ENCODE measurements around the gene CDS1. TPM values are rescaled to one million over a fixed set of nuclear protein-coding genes. Genes with fewer than 3 reads are reported as not detected.

CDS1 gene
- total and polyA plus RNA-seq, 10 of the 15 experiments (the other 5 are each of a cell fraction or from before 2014, with no cell fraction given): 0.03 TPM; not detected in 8

DNA sequence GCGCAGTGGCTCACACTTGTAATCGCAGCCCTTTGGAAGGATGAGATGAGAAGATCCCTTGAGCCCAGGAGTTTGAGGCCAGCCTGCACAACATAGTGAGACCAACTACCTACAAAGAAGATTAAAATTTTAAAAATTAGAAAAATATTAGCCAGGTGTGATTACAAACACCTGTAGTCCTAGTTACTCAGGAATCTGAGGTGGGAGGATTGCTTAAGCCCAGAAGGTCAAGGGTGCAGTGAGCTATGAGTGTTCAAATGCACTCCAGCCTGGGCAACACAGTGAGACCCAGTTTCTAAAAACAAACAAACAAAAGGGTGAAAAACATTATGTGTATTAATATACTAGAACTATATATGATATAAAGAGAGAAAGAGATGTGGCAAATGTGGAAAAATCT lies 47.0 kb upstream of the CDS1 start:
- no peaks in the 10 kb centered on the region for H3K79me2 ChIP-seq (ENCODE audit: control insufficient read depth, insufficient read depth, low read length)
- 90% methylated on average over 2 of the region's 2 CpGs for WGBS (ENCODE audit: insufficient coverage, insufficient replicate concordance, low lambda C conversion rate, missing lambda C conversion rate)
- FAIRE-seq (no peak), DNase-seq (ENCODE audit: low read depth, low spot score) (no peak), ATAC-seq (no peak)
- RAD21 ChIA-PET (ENCODE audit: unreplicated experiment): no interaction called here
- POLR2A ChIA-PET: no interaction called here
- CTCF ChIA-PET: interaction anchor here (0.6 kb wide), 1 partner anchor 66 kb away, joined by 3 read pairs; no protein-coding TSS in a partner anchor
- H3K4me1 ChIP-seq (ENCODE audit: control insufficient read depth, insufficient read depth, low read length): no peaks in the 10 kb centered on the region
- intact Hi-C loops (cut with micrococcal nuclease; ENCODE audit: unreplicated experiment) (no loop called here), in situ Hi-C loops (cut with MboI) (loop anchor here (10.0 kb wide), 1 partner anchor 61 kb away; no protein-coding TSS in a partner anchor)
- H3K27ac ChIP-seq (ENCODE audit: control insufficient read depth, insufficient read depth): no peak overlapping the region
- H3K9ac ChIP-seq (ENCODE audit: control insufficient read depth, insufficient read depth, low read length): no peak overlapping the region
- H2AFZ ChIP-seq (ENCODE audit: control insufficient read depth, low read depth, low read length): no peak overlapping the region
- H3K36me3 ChIP-seq (ENCODE audit: control insufficient read depth in 2 of 2, insufficient read depth in 2 of 2, low read length in 1 of 2): no peaks in the 10 kb centered on the region
- no peaks in the 10 kb centered on the region for H3K9me3 ChIP-seq (replicated peaks; ENCODE audit: control insufficient read depth, insufficient read depth, low read length)
- H3K4me3 ChIP-seq: no peak overlapping the region
- H3K4me2 ChIP-seq (ENCODE audit: control insufficient read depth, insufficient read depth): no peak overlapping the region
- H3K27me3 ChIP-seq (replicated peaks in 1 of 2; ENCODE audit: control insufficient read depth in 2 of 2, insufficient read depth in 2 of 2, low read length in 1 of 2): no peaks in the 10 kb centered on the region
- H4K20me1 ChIP-seq (ENCODE audit: control insufficient read depth, insufficient read depth): no peaks in the 10 kb centered on the region
- SMC1A ChIA-PET (ENCODE audit: uncharacterized antibody, unreplicated experiment): interaction anchor here (1.6 kb wide), 1 partner anchor 8 kb away, joined by 4 read pairs; no protein-coding TSS in a partner anchor
- TF ChIP-seq CBX3 (IDR thresholded peaks at IDR 0.05; ENCODE audit: borderline replicate concordance, low read depth): no peak
- TF ChIP-seq ETV6 (conservative IDR thresholded peaks at IDR 0.05 in 1 of 2, IDR thresholded peaks at IDR 0.05 in 1 of 2; ENCODE audit: borderline replicate concordance in 1 of 2, low read depth in 1 of 2): no peak
- no peak for TF ChIP-seq WRNIP1 (IDR thresholded peaks at IDR 0.05; ENCODE audit: borderline replicate concordance, low read depth, low read length)
- TF ChIP-seq, protein P1, sequence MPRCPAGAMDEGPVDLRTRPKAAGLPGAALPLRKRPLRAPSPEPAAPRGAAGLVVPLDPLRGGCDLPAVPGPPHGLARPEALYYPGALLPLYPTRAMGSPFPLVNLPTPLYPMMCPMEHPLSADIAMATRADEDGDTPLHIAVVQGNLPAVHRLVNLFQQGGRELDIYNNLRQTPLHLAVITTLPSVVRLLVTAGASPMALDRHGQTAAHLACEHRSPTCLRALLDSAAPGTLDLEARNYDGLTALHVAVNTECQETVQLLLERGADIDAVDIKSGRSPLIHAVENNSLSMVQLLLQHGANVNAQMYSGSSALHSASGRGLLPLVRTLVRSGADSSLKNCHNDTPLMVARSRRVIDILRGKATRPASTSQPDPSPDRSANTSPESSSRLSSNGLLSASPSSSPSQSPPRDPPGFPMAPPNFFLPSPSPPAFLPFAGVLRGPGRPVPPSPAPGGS (IDR thresholded peaks at IDR 0.05; ENCODE audit: borderline replicate concordance, insufficient read depth, low read depth, low read length, poor library complexity, severe bottlenecking): no peak
- no peak for TF ChIP-seq ZNF217 (IDR thresholded peaks at IDR 0.05)
- TF ChIP-seq TBL1XR1 (IDR thresholded peaks at IDR 0.05; ENCODE audit: low read depth, low read length): no peak
- TF ChIP-seq, protein P2, sequence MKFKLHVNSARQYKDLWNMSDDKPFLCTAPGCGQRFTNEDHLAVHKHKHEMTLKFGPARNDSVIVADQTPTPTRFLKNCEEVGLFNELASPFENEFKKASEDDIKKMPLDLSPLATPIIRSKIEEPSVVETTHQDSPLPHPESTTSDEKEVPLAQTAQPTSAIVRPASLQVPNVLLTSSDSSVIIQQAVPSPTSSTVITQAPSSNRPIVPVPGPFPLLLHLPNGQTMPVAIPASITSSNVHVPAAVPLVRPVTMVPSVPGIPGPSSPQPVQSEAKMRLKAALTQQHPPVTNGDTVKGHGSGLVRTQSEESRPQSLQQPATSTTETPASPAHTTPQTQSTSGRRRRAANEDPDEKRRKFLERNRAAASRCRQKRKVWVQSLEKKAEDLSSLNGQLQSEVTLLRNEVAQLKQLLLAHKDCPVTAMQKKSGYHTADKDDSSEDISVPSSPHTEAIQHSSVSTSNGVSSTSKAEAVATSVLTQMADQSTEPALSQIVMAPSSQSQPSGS (IDR thresholded peaks at IDR 0.05; ENCODE audit: low read length): no peak
- TF ChIP-seq NR2F1 (conservative IDR thresholded peaks at IDR 0.05): no peak
- TF ChIP-seq, protein P3, sequence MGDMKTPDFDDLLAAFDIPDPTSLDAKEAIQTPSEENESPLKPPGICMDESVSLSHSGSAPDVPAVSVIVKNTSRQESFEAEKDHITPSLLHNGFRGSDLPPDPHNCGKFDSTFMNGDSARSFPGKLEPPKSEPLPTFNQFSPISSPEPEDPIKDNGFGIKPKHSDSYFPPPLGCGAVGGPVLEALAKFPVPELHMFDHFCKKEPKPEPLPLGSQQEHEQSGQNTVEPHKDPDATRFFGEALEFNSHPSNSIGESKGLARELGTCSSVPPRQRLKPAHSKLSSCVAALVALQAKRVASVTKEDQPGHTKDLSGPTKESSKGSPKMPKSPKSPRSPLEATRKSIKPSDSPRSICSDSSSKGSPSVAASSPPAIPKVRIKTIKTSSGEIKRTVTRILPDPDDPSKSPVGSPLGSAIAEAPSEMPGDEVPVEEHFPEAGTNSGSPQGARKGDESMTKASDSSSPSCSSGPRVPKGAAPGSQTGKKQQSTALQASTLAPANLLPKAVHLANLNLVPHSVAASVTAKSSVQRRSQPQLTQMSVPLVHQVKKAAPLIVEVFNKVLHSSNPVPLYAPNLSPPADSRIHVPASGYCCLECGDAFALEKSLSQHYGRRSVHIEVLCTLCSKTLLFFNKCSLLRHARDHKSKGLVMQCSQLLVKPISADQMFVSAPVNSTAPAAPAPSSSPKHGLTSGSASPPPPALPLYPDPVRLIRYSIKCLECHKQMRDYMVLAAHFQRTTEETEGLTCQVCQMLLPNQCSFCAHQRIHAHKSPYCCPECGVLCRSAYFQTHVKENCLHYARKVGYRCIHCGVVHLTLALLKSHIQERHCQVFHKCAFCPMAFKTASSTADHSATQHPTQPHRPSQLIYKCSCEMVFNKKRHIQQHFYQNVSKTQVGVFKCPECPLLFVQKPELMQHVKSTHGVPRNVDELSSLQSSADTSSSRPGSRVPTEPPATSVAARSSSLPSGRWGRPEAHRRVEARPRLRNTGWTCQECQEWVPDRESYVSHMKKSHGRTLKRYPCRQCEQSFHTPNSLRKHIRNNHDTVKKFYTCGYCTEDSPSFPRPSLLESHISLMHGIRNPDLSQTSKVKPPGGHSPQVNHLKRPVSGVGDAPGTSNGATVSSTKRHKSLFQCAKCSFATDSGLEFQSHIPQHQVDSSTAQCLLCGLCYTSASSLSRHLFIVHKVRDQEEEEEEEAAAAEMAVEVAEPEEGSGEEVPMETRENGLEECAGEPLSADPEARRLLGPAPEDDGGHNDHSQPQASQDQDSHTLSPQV (IDR thresholded peaks at IDR 0.05): no peak
- no peak for TF ChIP-seq ESRRA (IDR thresholded peaks at IDR 0.05; ENCODE audit: low read length)
- TF ChIP-seq POLR2AphosphoS2 (IDR thresholded peaks at IDR 0.05; ENCODE audit: low read depth, low read length): no peak
- no peak for TF ChIP-seq JUNB (IDR thresholded peaks at IDR 0.05)
- no peak for TF ChIP-seq SUPT20H (IDR thresholded peaks at IDR 0.05; ENCODE audit: borderline replicate concordance, control insufficient read depth, low read depth, low read length)
- TF ChIP-seq NFXL1 (IDR thresholded peaks at IDR 0.05; ENCODE audit: borderline replicate concordance): no peak
- BruUV-seq (replicated peaks): no TSS peak
